Activated CD4-positive, alpha-beta T cell treated with anti-CD3 and anti-CD28 coated beads for 36 hours (primary cell): Measurements from ENCODE around the gene SYDE1. TPM values are rescaled to one million over a fixed set of nuclear protein-coding genes. Genes with fewer than 3 reads are reported as not detected.

Source experiments
- ATAC-seq: fragments of 200-7000 bp; cut with Tn5 transposase; one replicate; pipeline ENCODE4 v1.10.0; 2021; ENCODE audit warnings: mild to moderate bottlenecking, moderate library complexity
- CTCF ChIA-PET: fragments of 350-600 bp; sonication (Branson Sonifier 250); formaldehyde crosslinking; loops from one replicate; lab custom pipeline; 2021; ENCODE audit warnings: antibody characterized with exemption; lab: Charles Lee
- POLR2A ChIA-PET: fragments of 350-600 bp; sonication (Branson Sonifier 250); formaldehyde crosslinking; loops from one replicate; lab custom pipeline; 2021; ENCODE audit warnings: antibody characterized with exemption, inconsistent platforms; lab: Charles Lee
- DNase-seq: peaks from one replicate; pipeline ENCODE4 v3.0.0-alpha.2; 2020
- H3K27ac Mint-ChIP-seq: one replicate; pipeline ENCODE4 v1.8.0; 2021; ENCODE audit warnings: mixed read lengths
- H3K27me3 Mint-ChIP-seq: one replicate; pipeline ENCODE4 v1.8.0; 2021; ENCODE audit warnings: mixed read lengths
- H3K36me3 Mint-ChIP-seq: one replicate; pipeline ENCODE4 v1.8.0; 2021; ENCODE audit warnings: low read depth, mixed read lengths
- H3K4me1 Mint-ChIP-seq: one replicate; pipeline ENCODE4 v1.8.0; 2021; ENCODE audit warnings: mixed read lengths
- H3K4me3 Mint-ChIP-seq: one replicate; pipeline ENCODE4 v1.8.0; 2021; ENCODE audit warnings: mild to moderate bottlenecking, moderate library complexity, mixed read lengths
- H3K9me3 Mint-ChIP-seq: one replicate; pipeline ENCODE4 v1.8.0; 2021; ENCODE audit warnings: low read depth, mixed read lengths
- intact Hi-C, 2 experiments: fragments of 100-400 bp; cut with DNase I in 1 of 2; cut with micrococcal nuclease in 1 of 2; formaldehyde crosslinking; loops; one replicate each; pipeline versions ENCODE4 v1.14.2 to v1.15.1; 2022 to 2024; cut with DNase I, micrococcal nuclease
- total RNA-seq, 2 experiments: library from RNA; stranded (reverse); gene quantifications; one replicate each; pipeline ENCODE4 v1.2.3, GENCODE V29; 2021

Gene SYDE1
- total RNA-seq, 2 experiments from 2014 or later: 2.1 to 3.3 TPM

GRCh38 chr19:15108845-15109767 lies 1.9 kb downstream of the SYDE1 start:
- peaks cover 12% of the 10 kb centered on the region for H3K9me3 Mint-ChIP-seq
- intact Hi-C loops: no loop called here
- H3K4me1 Mint-ChIP-seq: peaks cover 14% of the 10 kb centered on the region
- H3K36me3 Mint-ChIP-seq: peaks cover 6% of the 10 kb centered on the region
- no peak overlapping the region for H3K27ac Mint-ChIP-seq
- ChIA-PET POLR2A (no interaction called here), CTCF (interaction anchor here (1.3 kb wide), 1 partner anchor 45 kb away, joined by 3 read pairs; no protein-coding TSS in a partner anchor)
- peaks cover 10% of the 10 kb centered on the region for H3K27me3 Mint-ChIP-seq
- H3K4me3 Mint-ChIP-seq: no peak overlapping the region
- DNase-seq (no peak), ATAC-seq (no peak)

GRCh38 chr19:15109768-15110417 lies 2.7 kb downstream of the SYDE1 start:
- ChIA-PET CTCF (no interaction called here), POLR2A (interaction anchor here (0.6 kb wide), 1 partner anchor 400 kb away, joined by 3 read pairs; no protein-coding TSS in a partner anchor)
- Mint-ChIP-seq H3K4me1 (peaks cover 14% of the 10 kb centered on the region), H3K27ac (no peak overlapping the region), H3K36me3 (peaks cover 9% of the 10 kb centered on the region), H3K9me3 (peaks cover 6% of the 10 kb centered on the region), H3K4me3 (no peak overlapping the region), H3K27me3 (peaks cover 10% of the 10 kb centered on the region)
- DNase-seq (no peak), ATAC-seq (no peak)
- intact Hi-C loops: no loop called here

GRCh38 chr19:15110418-15110815 lies 3.2 kb downstream of the SYDE1 start:
- H3K36me3 Mint-ChIP-seq: peaks cover 13% of the 10 kb centered on the region
- H3K27ac Mint-ChIP-seq: no peak overlapping the region
- no peak overlapping the region for H3K4me3 Mint-ChIP-seq
- H3K9me3 Mint-ChIP-seq: peaks cover 2% of the 10 kb centered on the region
- ChIA-PET POLR2A (interaction anchor here (0.6 kb wide), 1 partner anchor 400 kb away, joined by 3 read pairs; no protein-coding TSS in a partner anchor), CTCF (interaction anchor here (1.3 kb wide), 1 partner anchor 44 kb away, joined by 4 read pairs; no protein-coding TSS in a partner anchor)
- no peak for ATAC-seq
- peaks cover 10% of the 10 kb centered on the region for H3K27me3 Mint-ChIP-seq
- DNase-seq: no peak
- peaks cover 14% of the 10 kb centered on the region for H3K4me1 Mint-ChIP-seq
- intact Hi-C loops: no loop called here

GRCh38 chr19:15111758-15112157 lies 4.6 kb downstream of the SYDE1 start:
- ATAC-seq (no peak), DNase-seq (no peak)
- no peak overlapping the region for H3K27ac Mint-ChIP-seq
- peaks cover 12% of the 10 kb centered on the region for H3K4me1 Mint-ChIP-seq
- H3K4me3 Mint-ChIP-seq: no peak overlapping the region
- peaks cover 7% of the 10 kb centered on the region for H3K36me3 Mint-ChIP-seq
- CTCF ChIA-PET: interaction anchor here (0.6 to 2.1 kb wide), 6 partner anchors 9 to 43 kb away, joined by 3 to 9 read pairs (median 4); no protein-coding TSS in a partner anchor
- POLR2A ChIA-PET: interaction anchor here (1.2 kb wide), 1 partner anchor 14 kb away, joined by 3 read pairs; no protein-coding TSS in a partner anchor
- no peaks in the 10 kb centered on the region for H3K9me3 Mint-ChIP-seq
- H3K27me3 Mint-ChIP-seq: peaks cover 2% of the 10 kb centered on the region
- intact Hi-C loops: no loop called here

GRCh38 chr19:15112385-15112784 lies 5.2 kb downstream of the SYDE1 start:
- intact Hi-C loops: no loop called here
- DNase-seq (no peak), ATAC-seq (peak; percentile 37)
- ChIA-PET POLR2A (interaction anchor here (1.2 kb wide), 1 partner anchor 14 kb away, joined by 3 read pairs; no protein-coding TSS in a partner anchor), CTCF (interaction anchor here (0.6 to 2.1 kb wide), 4 partner anchors 11 to 364 kb away, joined by 3 to 9 read pairs (median 6); no protein-coding TSS in a partner anchor)
- peaks cover 7% of the 10 kb centered on the region for H3K36me3 Mint-ChIP-seq
- no peak overlapping the region for H3K27ac Mint-ChIP-seq
- H3K9me3 Mint-ChIP-seq: no peaks in the 10 kb centered on the region
- peaks cover 9% of the 10 kb centered on the region for H3K4me1 Mint-ChIP-seq
- no peaks in the 10 kb centered on the region for H3K27me3 Mint-ChIP-seq
- no peak overlapping the region for H3K4me3 Mint-ChIP-seq

GRCh38 chr19:15113245-15114152 lies 6.3 kb downstream of the SYDE1 start:
- POLR2A ChIA-PET: interaction anchor here (0.6 to 1.1 kb wide), 2 partner anchors 12 to 349 kb away, joined by 3 to 4 read pairs; a partner anchor contains a TSS
- H3K27me3 Mint-ChIP-seq: no peaks in the 10 kb centered on the region
- H3K27ac Mint-ChIP-seq: no peak overlapping the region
- H3K36me3 Mint-ChIP-seq: peaks cover 9% of the 10 kb centered on the region
- CTCF ChIA-PET: interaction anchor here (0.6 to 2.1 kb wide), 3 partner anchors 12 to 363 kb away, joined by 3 to 8 read pairs (median 3); no protein-coding TSS in a partner anchor
- H3K4me3 Mint-ChIP-seq: no peak overlapping the region
- H3K4me1 Mint-ChIP-seq: peaks cover under 1% of the 10 kb centered on the region
- peak; percentile 4 for ATAC-seq
- H3K9me3 Mint-ChIP-seq: no peaks in the 10 kb centered on the region
- DNase-seq: no peak
- intact Hi-C loops: no loop called here

GRCh38 chr19:15114153-15114540 lies 6.9 kb downstream of the SYDE1 start:
- no peaks in the 10 kb centered on the region for H3K9me3 Mint-ChIP-seq
- POLR2A ChIA-PET: interaction anchor here (1.1 kb wide), 1 partner anchor 11 kb away, joined by 3 read pairs; a partner anchor contains a TSS
- CTCF ChIA-PET: no interaction called here
- H3K4me1 Mint-ChIP-seq: no peaks in the 10 kb centered on the region
- intact Hi-C loops: no loop called here
- DNase-seq (no peak), ATAC-seq (no peak)
- H3K27me3 Mint-ChIP-seq: no peaks in the 10 kb centered on the region
- peaks cover 15% of the 10 kb centered on the region for H3K36me3 Mint-ChIP-seq
- H3K4me3 Mint-ChIP-seq: no peak overlapping the region
- H3K27ac Mint-ChIP-seq: no peak overlapping the region

- ChIA-PET POLR2A (no interaction called here), CTCF (no interaction called here)
- no peaks in the 10 kb centered on the region for H3K27me3 Mint-ChIP-seq
- no peak overlapping the region for H3K27ac Mint-ChIP-seq
- no peaks in the 10 kb centered on the region for H3K4me1 Mint-ChIP-seq
- no peaks in the 10 kb centered on the region for H3K9me3 Mint-ChIP-seq
- H3K36me3 Mint-ChIP-seq: peaks cover 20% of the 10 kb centered on the region
- H3K4me3 Mint-ChIP-seq: no peak overlapping the region
- DNase-seq: no peak
- ATAC-seq: no peak
- intact Hi-C loops: no loop called here
These were observed 7.9 kb downstream of the SYDE1 start for GRCh38 chr19:15115080-15115479.

GRCh38 chr19:15115762-15116615 lies 8.8 kb downstream of the SYDE1 start:
- intact Hi-C loops: no loop called here
- POLR2A ChIA-PET: no interaction called here
- Mint-ChIP-seq H3K4me3 (no peak overlapping the region), H3K36me3 (peaks cover 27% of the 10 kb centered on the region), H3K9me3 (no peaks in the 10 kb centered on the region), H3K27me3 (no peaks in the 10 kb centered on the region), H3K4me1 (no peaks in the 10 kb centered on the region), H3K27ac (no peak overlapping the region)
- ATAC-seq: no peak
- no peak for DNase-seq
- CTCF ChIA-PET: no interaction called here

GRCh38 chr19:15116856-15117255 lies 9.7 kb downstream of the SYDE1 start:
- DNase-seq (no peak), ATAC-seq (no peak)
- ChIA-PET POLR2A (interaction anchor here (0.7 kb wide), 1 partner anchor 19 kb away, joined by 5 read pairs; no protein-coding TSS in a partner anchor), CTCF (interaction anchor here (1.3 kb wide), 1 partner anchor 37 kb away, joined by 5 read pairs; no protein-coding TSS in a partner anchor)
- Mint-ChIP-seq H3K4me3 (no peak overlapping the region), H3K36me3 (peaks cover 30% of the 10 kb centered on the region), H3K9me3 (no peaks in the 10 kb centered on the region), H3K4me1 (no peaks in the 10 kb centered on the region), H3K27ac (peak overlapping the region; percentile 34), H3K27me3 (no peaks in the 10 kb centered on the region)
- intact Hi-C loops: no loop called here
